ENCODE data around the gene OBP2B.
"Not testable (repeated sequence)": the region's sequence is repeated elsewhere in the genome, so short reads cannot be mapped to it uniquely, and the experiment has no call there.

Gene OBP2B

DNA sequence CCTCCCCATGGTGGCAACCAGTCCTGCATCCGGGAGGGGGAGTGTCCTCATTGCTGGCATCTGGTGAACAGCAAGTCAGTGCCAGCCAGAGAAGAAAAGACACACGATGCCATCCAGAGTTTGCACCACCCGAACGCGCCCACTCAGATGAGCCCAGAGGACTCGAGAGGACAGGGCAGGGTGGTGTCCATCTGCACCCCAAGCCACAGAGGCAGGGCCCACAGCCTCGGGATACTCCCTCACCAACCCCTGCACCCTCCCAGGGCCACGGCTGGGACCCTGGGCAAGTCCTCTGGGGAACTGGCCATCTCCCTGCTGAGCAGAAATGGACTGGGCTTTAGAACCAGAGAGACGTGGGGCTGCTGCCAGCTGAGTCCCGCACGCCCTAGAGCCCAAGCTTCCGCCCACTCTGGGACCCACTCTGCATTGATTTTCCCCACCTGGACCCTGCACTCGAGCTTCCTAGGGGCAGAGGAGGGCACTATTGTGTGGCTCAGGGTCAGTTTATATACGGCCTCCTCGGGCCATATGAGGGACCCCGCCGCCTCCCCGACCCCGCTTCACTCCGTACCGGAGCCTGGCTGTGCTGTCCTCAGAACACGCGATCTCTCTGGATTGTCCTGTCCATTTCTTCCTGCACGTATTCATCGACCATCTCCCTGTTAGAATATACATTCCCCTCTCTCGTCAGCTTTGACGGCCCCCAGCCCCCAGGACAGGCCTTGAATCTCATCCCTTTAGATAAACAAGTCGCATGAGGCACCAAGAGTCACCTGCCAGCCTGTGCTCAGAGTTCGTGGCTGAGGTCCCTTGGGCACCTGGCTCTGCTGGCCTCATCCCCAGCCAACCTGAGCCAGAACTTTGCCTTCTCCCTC is 514 bp upstream of the OBP2B start:
- H3K4me1 ChIP-seq (ENCODE audit: control insufficient read depth in 1 of 2, insufficient read depth in 2 of 2, low read length in 2 of 2) = peaks cover 6 to 12% of the 10 kb centered on the region in 2 experiments
- not testable (repeated sequence) for H3K14ac ChIP-seq (ENCODE audit: low read length); H4K12ac ChIP-seq (ENCODE audit: low read depth, low read length); H4K91ac ChIP-seq (ENCODE audit: low read depth, low read length); H3K9me3 ChIP-seq (ENCODE audit: insufficient read depth, low read depth, low read length); H3K79me2 ChIP-seq (ENCODE audit: control insufficient read depth, insufficient read depth, low read length, poor library complexity); H3K79me1 ChIP-seq (ENCODE audit: low read length); H3K18ac ChIP-seq (ENCODE audit: low read length); H2BK12ac ChIP-seq (ENCODE audit: low read length); H3K27ac ChIP-seq (ENCODE audit: low read depth, low read length); H3K9ac ChIP-seq (ENCODE audit: low read length); H4K8ac ChIP-seq (ENCODE audit: low read depth, low read length); H2AFZ ChIP-seq (ENCODE audit: insufficient read depth, low read length, poor library complexity); H3K36me3 ChIP-seq (ENCODE audit: control insufficient read depth in 1 of 2, insufficient read depth in 2 of 2, low read length in 2 of 2); H2BK5ac ChIP-seq (ENCODE audit: low read depth, low read length, poor library complexity); H2BK120ac ChIP-seq (ENCODE audit: insufficient read depth, low read length, poor library complexity); DNase-seq; H3K4ac ChIP-seq (ENCODE audit: low read depth, low read length); H3K27me3 ChIP-seq (ENCODE audit: insufficient read depth, low read length); H3K4me3 ChIP-seq (ENCODE audit: low read depth, low read length); H3K23ac ChIP-seq (ENCODE audit: low read length); H2AK5ac ChIP-seq (ENCODE audit: low read length); H3K4me2 ChIP-seq (ENCODE audit: low read length)
- no CpG with 5 or more reads among the region's 29 CpGs for WGBS (ENCODE audit: extremely low coverage, insufficient coverage, insufficient read length)

- not testable (repeated sequence) for H3K9ac ChIP-seq (ENCODE audit: low read length); H3K23ac ChIP-seq (ENCODE audit: low read length); H4K8ac ChIP-seq (ENCODE audit: low read depth, low read length); H3K79me1 ChIP-seq (ENCODE audit: low read length); H4K91ac ChIP-seq (ENCODE audit: low read depth, low read length); DNase-seq; H3K18ac ChIP-seq (ENCODE audit: low read length); H2BK5ac ChIP-seq (ENCODE audit: low read depth, low read length, poor library complexity); H3K4me3 ChIP-seq (ENCODE audit: low read depth, low read length); H4K12ac ChIP-seq (ENCODE audit: low read depth, low read length); H2BK120ac ChIP-seq (ENCODE audit: insufficient read depth, low read length, poor library complexity); H2AFZ ChIP-seq (ENCODE audit: insufficient read depth, low read length, poor library complexity); H3K4ac ChIP-seq (ENCODE audit: low read depth, low read length); H3K27me3 ChIP-seq (ENCODE audit: insufficient read depth, low read length); H3K4me2 ChIP-seq (ENCODE audit: low read length); H3K14ac ChIP-seq (ENCODE audit: low read length); H3K36me3 ChIP-seq (ENCODE audit: control insufficient read depth in 1 of 2, insufficient read depth in 2 of 2, low read length in 2 of 2); H2AK5ac ChIP-seq (ENCODE audit: low read length); H2BK12ac ChIP-seq (ENCODE audit: low read length); H3K79me2 ChIP-seq (ENCODE audit: control insufficient read depth, insufficient read depth, low read length, poor library complexity); H3K27ac ChIP-seq (ENCODE audit: low read depth, low read length); H3K9me3 ChIP-seq (ENCODE audit: insufficient read depth, low read depth, low read length)
- WGBS (ENCODE audit: extremely low coverage, insufficient coverage, insufficient read length) = no CpG with 5 or more reads among the region's 16 CpGs
- peaks cover 6 to 12% of the 10 kb centered on the region in 2 experiments for H3K4me1 ChIP-seq (ENCODE audit: control insufficient read depth in 1 of 2, insufficient read depth in 2 of 2, low read length in 2 of 2)
Observed at GRCh38 chr9:133208171-133208879, 725 bp downstream of the OBP2B start.

- H3K9ac ChIP-seq (ENCODE audit: low read length) = no peak overlapping the region
- H3K14ac ChIP-seq (ENCODE audit: low read length) = no peak overlapping the region
- peaks cover 7% of the 10 kb centered on the region for H3K9me3 ChIP-seq (ENCODE audit: insufficient read depth, low read depth, low read length)
- H3K4me3 ChIP-seq (ENCODE audit: low read depth, low read length) = no peak overlapping the region
- no peak overlapping the region for H2BK5ac ChIP-seq (ENCODE audit: low read depth, low read length, poor library complexity)
- H3K79me1 ChIP-seq (ENCODE audit: low read length) = no peaks in the 10 kb centered on the region
- H2BK12ac ChIP-seq (ENCODE audit: low read length) = no peak overlapping the region
- no peak overlapping the region for H2AK5ac ChIP-seq (ENCODE audit: low read length)
- H3K23ac ChIP-seq (ENCODE audit: low read length) = no peak overlapping the region
- H3K27me3 ChIP-seq (ENCODE audit: insufficient read depth, low read length) = no peaks in the 10 kb centered on the region
- no peak overlapping the region for H3K4ac ChIP-seq (ENCODE audit: low read depth, low read length)
- no peak overlapping the region for H2AFZ ChIP-seq (ENCODE audit: insufficient read depth, low read length, poor library complexity)
- DNase-seq = no peak
- no CpG with 5 or more reads among the region's 16 CpGs for WGBS (ENCODE audit: extremely low coverage, insufficient coverage, insufficient read length)
- H3K36me3 ChIP-seq (ENCODE audit: control insufficient read depth in 1 of 2, insufficient read depth in 2 of 2, low read length in 2 of 2) = no peaks in the 10 kb centered on the region
- no peak overlapping the region for H4K91ac ChIP-seq (ENCODE audit: low read depth, low read length)
- no peak overlapping the region for H2BK120ac ChIP-seq (ENCODE audit: insufficient read depth, low read length, poor library complexity)
- H3K4me1 ChIP-seq (ENCODE audit: control insufficient read depth in 1 of 2, insufficient read depth in 2 of 2, low read length in 2 of 2) = peaks cover 6 to 12% of the 10 kb centered on the region in 2 experiments
- H4K12ac ChIP-seq (ENCODE audit: low read depth, low read length) = no peak overlapping the region
- H3K4me2 ChIP-seq (ENCODE audit: low read length) = no peak overlapping the region
- H4K8ac ChIP-seq (ENCODE audit: low read depth, low read length) = no peak overlapping the region
- H3K18ac ChIP-seq (ENCODE audit: low read length) = no peak overlapping the region
- H3K27ac ChIP-seq (ENCODE audit: low read depth, low read length) = no peak overlapping the region
- no peaks in the 10 kb centered on the region for H3K79me2 ChIP-seq (ENCODE audit: control insufficient read depth, insufficient read depth, low read length, poor library complexity)
Observed at GRCh38 chr9:133207540-133208170, 1.4 kb downstream of the OBP2B start.

DNA sequence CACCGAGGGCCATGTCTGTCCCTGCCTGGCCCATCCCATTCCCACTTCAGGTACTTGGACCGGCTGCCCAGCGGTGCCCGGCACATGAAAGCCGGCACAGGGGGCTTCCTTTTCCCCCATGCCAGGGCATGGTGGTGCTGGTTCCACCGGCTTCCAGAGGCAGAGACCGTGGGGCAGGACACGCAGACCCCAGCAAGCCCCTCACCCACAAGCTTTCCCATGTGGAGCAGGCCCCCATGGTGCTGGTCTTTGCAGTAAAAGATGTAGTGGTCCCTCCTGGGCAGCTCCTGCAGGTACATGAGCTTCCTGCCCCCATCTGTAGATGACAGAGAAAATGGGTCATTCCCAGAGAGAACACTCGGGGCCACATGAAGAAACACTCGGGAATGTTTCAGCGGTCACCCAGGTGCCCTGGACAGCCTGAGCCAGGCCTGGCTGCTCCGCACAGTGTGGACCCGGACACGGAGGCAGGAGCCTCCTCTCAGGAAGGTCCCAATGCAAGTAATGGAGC is 2.0 kb downstream of the OBP2B start:
- H3K27me3 ChIP-seq (ENCODE audit: insufficient read depth, low read length) = no peaks in the 10 kb centered on the region
- no peak overlapping the region for H4K91ac ChIP-seq (ENCODE audit: low read depth, low read length)
- no peak for DNase-seq
- peaks cover 6 to 12% of the 10 kb centered on the region in 2 experiments for H3K4me1 ChIP-seq (ENCODE audit: control insufficient read depth in 1 of 2, insufficient read depth in 2 of 2, low read length in 2 of 2)
- no peak overlapping the region for H2BK12ac ChIP-seq (ENCODE audit: low read length)
- H3K18ac ChIP-seq (ENCODE audit: low read length) = no peak overlapping the region
- no CpG with 5 or more reads among the region's 14 CpGs for WGBS (ENCODE audit: extremely low coverage, insufficient coverage, insufficient read length)
- no peak overlapping the region for H3K27ac ChIP-seq (ENCODE audit: low read depth, low read length)
- no peaks in the 10 kb centered on the region for H3K79me2 ChIP-seq (ENCODE audit: control insufficient read depth, insufficient read depth, low read length, poor library complexity)
- H4K12ac ChIP-seq (ENCODE audit: low read depth, low read length) = no peak overlapping the region
- no peak overlapping the region for H3K4me3 ChIP-seq (ENCODE audit: low read depth, low read length)
- no peak overlapping the region for H3K4me2 ChIP-seq (ENCODE audit: low read length)
- H2AFZ ChIP-seq (ENCODE audit: insufficient read depth, low read length, poor library complexity) = no peak overlapping the region
- H3K36me3 ChIP-seq (ENCODE audit: control insufficient read depth in 1 of 2, insufficient read depth in 2 of 2, low read length in 2 of 2) = no peaks in the 10 kb centered on the region
- no peak overlapping the region for H2AK5ac ChIP-seq (ENCODE audit: low read length)
- no peak overlapping the region for H3K14ac ChIP-seq (ENCODE audit: low read length)
- no peak overlapping the region for H3K9ac ChIP-seq (ENCODE audit: low read length)
- no peak overlapping the region for H2BK5ac ChIP-seq (ENCODE audit: low read depth, low read length, poor library complexity)
- H3K4ac ChIP-seq (ENCODE audit: low read depth, low read length) = no peak overlapping the region
- H2BK120ac ChIP-seq (ENCODE audit: insufficient read depth, low read length, poor library complexity) = no peak overlapping the region
- H3K9me3 ChIP-seq (ENCODE audit: insufficient read depth, low read depth, low read length) = peaks cover 7% of the 10 kb centered on the region
- H4K8ac ChIP-seq (ENCODE audit: low read depth, low read length) = no peak overlapping the region
- H3K23ac ChIP-seq (ENCODE audit: low read length) = no peak overlapping the region
- no peaks in the 10 kb centered on the region for H3K79me1 ChIP-seq (ENCODE audit: low read length)

Data from trophoblast cell (in vitro differentiated cells and primary cell).